ENCODE measurements around the gene ZP1. TPM values are rescaled to one million over a fixed set of nuclear protein-coding genes. Genes with fewer than 3 reads are reported as not detected.
A peak's percentile ranks its signal among the peaks of the same experiment; 100 is the strongest.

ZP1 gene
- total and polyA plus RNA-seq, 4 donors: not detected

DNA sequence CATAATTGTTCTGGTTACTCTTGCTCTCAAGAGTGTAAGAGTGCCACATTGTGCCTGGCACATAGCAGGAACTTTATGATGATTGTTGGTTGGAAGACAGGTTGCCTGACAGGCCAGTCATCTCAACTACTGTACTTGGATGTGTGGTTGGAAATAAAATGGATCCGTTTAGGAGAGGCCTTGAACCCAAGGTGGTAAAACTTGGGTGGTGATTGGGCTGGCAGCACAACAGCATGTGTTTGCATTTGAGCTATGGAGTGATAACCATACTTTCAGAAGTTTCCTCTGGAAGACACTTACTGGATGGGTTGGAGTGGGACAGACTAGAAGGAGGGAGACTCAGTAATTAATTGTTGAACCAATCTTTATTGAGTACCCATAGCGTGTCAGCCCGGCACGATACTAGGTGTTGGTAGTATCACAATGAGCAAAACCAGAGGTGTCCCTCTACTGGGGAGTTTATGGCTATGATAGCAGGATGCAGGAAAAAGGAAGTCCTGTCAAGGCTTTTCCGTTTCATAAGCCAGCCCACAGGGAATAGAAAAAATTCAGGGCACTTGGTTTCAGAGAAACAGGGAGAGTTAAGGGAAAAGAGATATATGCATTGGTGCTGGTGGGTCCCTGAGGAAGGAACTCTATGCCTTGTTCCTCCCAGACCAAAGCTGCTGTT, 43.5 kb downstream of the ZP1 start:
- 61% methylated on average over 5 of the region's 5 CpGs for WGBS
- Histone ChIP-seq H3K27ac (ENCODE audit: low read depth in 1 of 2, low read length in 2 of 2) (no peak overlapping the region), H3K36me3 (ENCODE audit: control insufficient read depth in 4 of 4, insufficient read depth in 3 of 4, low read depth in 1 of 4, low read length in 3 of 4) (no peaks in the 10 kb centered on the region), H3K9ac (ENCODE audit: low read depth in 1 of 2, low read length in 2 of 2) (no peak overlapping the region), H3K27me3 (ENCODE audit: control insufficient read depth in 4 of 4, insufficient read depth in 4 of 4, low read length in 3 of 4) (no peaks in the 10 kb centered on the region), H3K4me3 (ENCODE audit: low read depth in 1 of 3, low read length in 3 of 3) (no peak overlapping the region), H3K4me1 (ENCODE audit: control insufficient read depth in 4 of 4, insufficient read depth in 4 of 4, low read length in 3 of 4) (peaks cover 8 to 33% (median 16%) of the 10 kb centered on the region in 4 donors), H3K9me3 (ENCODE audit: control insufficient read depth in 4 of 4, low read length in 3 of 4) (no peaks in the 10 kb centered on the region)
- TF ChIP-seq YY1 (IDR thresholded peaks at IDR 0.05): no peak
- no peak for TF ChIP-seq RXRA (IDR thresholded peaks at IDR 0.05)
- no peak for TF ChIP-seq EGR1 (IDR thresholded peaks at IDR 0.05; ENCODE audit: low read depth in 2 of 2)
- no peak for TF ChIP-seq HNF4A (conservative IDR thresholded peaks at IDR 0.05)
- no peak for DNase-seq (ENCODE audit: low spot score)

DNA sequence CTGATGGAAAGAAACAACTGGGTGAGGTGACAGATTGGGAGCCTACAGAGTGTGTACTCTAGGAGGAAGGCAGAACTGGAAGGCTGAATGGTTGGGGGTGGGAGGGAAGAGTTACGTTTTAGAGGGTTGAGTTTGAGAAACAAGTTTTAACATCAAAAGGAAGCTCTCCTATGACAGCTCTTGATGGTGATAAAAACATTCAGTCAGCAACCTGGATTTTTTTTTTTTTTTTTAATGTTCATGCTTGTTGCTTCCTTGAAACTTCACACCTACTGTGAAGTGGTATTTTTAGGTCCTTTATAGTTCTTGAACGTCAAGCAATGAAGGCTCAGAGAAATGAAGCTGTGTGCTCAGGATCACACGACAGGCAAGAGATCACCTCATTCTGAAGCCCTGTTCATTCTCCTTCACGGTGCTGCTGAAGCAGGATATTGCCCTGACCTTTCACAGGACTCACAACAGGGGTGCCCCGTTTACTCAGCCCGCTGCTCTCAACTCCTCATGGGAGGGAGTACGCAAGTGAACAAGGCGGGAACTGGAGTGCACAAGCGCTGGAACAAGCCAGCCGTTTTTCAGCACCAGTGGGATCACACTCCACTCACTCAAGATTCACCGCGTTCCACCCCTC, 45.0 kb downstream of the ZP1 start:
- H3K4me1 ChIP-seq (ENCODE audit: control insufficient read depth in 4 of 4, insufficient read depth in 4 of 4, low read length in 3 of 4): peaks cover 6 to 24% (median 14%) of the 10 kb centered on the region in 4 donors
- no peak for TF ChIP-seq RAD21 (IDR thresholded peaks at IDR 0.05)
- WGBS: 70% methylated on average over 12 of the region's 12 CpGs
- no peaks in the 10 kb centered on the region for H3K9me3 ChIP-seq (ENCODE audit: control insufficient read depth in 4 of 4, low read length in 3 of 4)
- no peaks in the 10 kb centered on the region for H3K36me3 ChIP-seq (ENCODE audit: control insufficient read depth in 4 of 4, insufficient read depth in 3 of 4, low read depth in 1 of 4, low read length in 3 of 4)
- no peak for DNase-seq (ENCODE audit: low spot score)
- H3K4me3 ChIP-seq (ENCODE audit: low read depth in 1 of 3, low read length in 3 of 3): no peak overlapping the region
- H3K9ac ChIP-seq (ENCODE audit: low read depth in 1 of 2, low read length in 2 of 2): no peak overlapping the region
- H3K27me3 ChIP-seq (ENCODE audit: control insufficient read depth in 4 of 4, insufficient read depth in 4 of 4, low read length in 3 of 4): no peaks in the 10 kb centered on the region
- no peak overlapping the region for H3K27ac ChIP-seq (ENCODE audit: low read depth in 1 of 2, low read length in 2 of 2)

DNA sequence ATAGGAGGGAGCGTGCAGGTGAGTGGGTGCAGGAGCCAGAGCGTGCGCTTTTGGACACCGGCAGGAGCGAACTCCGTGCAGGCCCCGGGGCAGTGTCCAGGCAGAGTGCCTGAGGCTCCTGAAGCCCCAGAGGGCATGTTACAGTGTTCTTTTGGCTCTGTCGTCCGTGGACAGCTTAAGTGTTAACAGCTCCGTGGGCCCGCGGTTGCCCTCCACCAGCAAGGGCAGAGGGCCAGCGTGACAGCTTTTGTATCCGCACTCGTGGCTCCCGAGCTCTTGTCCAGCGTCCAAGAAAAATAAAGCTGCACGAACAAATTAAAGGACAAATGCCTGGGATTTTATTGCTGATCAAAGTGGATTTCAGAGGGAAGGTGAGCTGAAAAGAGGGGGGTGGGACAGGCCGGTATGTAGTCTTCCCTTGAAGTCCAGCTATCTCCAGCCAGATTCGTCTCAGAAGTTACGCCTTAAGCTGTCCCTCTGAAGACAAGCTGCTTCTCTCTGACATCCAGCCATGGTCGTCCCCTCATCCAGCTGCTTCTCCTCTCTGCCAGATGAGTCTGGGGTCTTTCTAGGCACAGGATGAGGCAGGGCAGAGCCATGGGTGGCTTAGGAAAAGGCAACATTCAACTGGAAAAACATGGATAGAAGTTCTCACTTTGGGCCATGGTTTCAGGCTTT, 45.6 kb downstream of the ZP1 start:
- H3K4me3 ChIP-seq (ENCODE audit: low read depth in 1 of 3, low read length in 3 of 3): peak overlapping the region in 1 of 3 donors; percentile 77
- H3K27ac ChIP-seq (ENCODE audit: low read depth in 1 of 2, low read length in 2 of 2): no peak overlapping the region
- H3K4me1 ChIP-seq (ENCODE audit: control insufficient read depth in 4 of 4, insufficient read depth in 4 of 4, low read length in 3 of 4): peaks cover 6 to 23% (median 14%) of the 10 kb centered on the region in 4 donors
- DNase-seq (ENCODE audit: low spot score): no peak
- peak overlapping the region in 1 of 2 donors; percentile 95 for H3K9ac ChIP-seq (ENCODE audit: low read depth in 1 of 2, low read length in 2 of 2)
- TF ChIP-seq, protein P1, sequence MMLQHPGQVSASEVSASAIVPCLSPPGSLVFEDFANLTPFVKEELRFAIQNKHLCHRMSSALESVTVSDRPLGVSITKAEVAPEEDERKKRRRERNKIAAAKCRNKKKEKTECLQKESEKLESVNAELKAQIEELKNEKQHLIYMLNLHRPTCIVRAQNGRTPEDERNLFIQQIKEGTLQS (IDR thresholded peaks at IDR 0.05): no peak
- TF ChIP-seq FOXA1 (IDR thresholded peaks at IDR 0.05) (no peak), TAF1 (conservative IDR thresholded peaks at IDR 0.05) (no peak), EGR1 (IDR thresholded peaks at IDR 0.05; ENCODE audit: low read depth in 2 of 2) (no peak), HNF4A (conservative IDR thresholded peaks at IDR 0.05) (no peak)
- no peaks in the 10 kb centered on the region for H3K9me3 ChIP-seq (ENCODE audit: control insufficient read depth in 4 of 4, low read length in 3 of 4)
- no peaks in the 10 kb centered on the region for H3K27me3 ChIP-seq (ENCODE audit: control insufficient read depth in 4 of 4, insufficient read depth in 4 of 4, low read length in 3 of 4)
- H3K36me3 ChIP-seq (ENCODE audit: control insufficient read depth in 4 of 4, insufficient read depth in 3 of 4, low read depth in 1 of 4, low read length in 3 of 4): no peaks in the 10 kb centered on the region
- WGBS: 67% methylated on average over 22 of the region's 22 CpGs

GRCh38 chr11:60913793-60914632, 46.7 kb downstream of the ZP1 start, which contains the start of gene TMEM109:
Gene TMEM109, plus strand, starts transcription at chr11:60914158. Its CDS starts 5,536 bp downstream, at chr11:60919694.
- WGBS: under 1% methylated on average over 70 of the region's 70 CpGs
- DNase-seq (ENCODE audit: low spot score): peak; percentile 84
- Histone ChIP-seq H3K4me1 (ENCODE audit: control insufficient read depth in 4 of 4, insufficient read depth in 4 of 4, low read length in 3 of 4) (peaks cover 6 to 23% (median 14%) of the 10 kb centered on the region in 4 donors), H3K27me3 (ENCODE audit: control insufficient read depth in 4 of 4, insufficient read depth in 4 of 4, low read length in 3 of 4) (no peaks in the 10 kb centered on the region), H3K9ac (ENCODE audit: low read depth in 1 of 2, low read length in 2 of 2) (peak within 1 kb of the TSS; percentile 95 to 97), H3K4me3 (ENCODE audit: low read depth in 1 of 3, low read length in 3 of 3) (peak within 1 kb of the TSS; percentile 64 to 92 (median 77)), H3K36me3 (ENCODE audit: control insufficient read depth in 4 of 4, insufficient read depth in 3 of 4, low read depth in 1 of 4, low read length in 3 of 4) (no peaks in the 10 kb centered on the region), H3K27ac (ENCODE audit: low read depth in 1 of 2, low read length in 2 of 2) (peak within 1 kb of the TSS; percentile 96 to 98), H3K9me3 (ENCODE audit: control insufficient read depth in 4 of 4, low read length in 3 of 4) (no peaks in the 10 kb centered on the region)
- TF ChIP-seq, protein P2, sequence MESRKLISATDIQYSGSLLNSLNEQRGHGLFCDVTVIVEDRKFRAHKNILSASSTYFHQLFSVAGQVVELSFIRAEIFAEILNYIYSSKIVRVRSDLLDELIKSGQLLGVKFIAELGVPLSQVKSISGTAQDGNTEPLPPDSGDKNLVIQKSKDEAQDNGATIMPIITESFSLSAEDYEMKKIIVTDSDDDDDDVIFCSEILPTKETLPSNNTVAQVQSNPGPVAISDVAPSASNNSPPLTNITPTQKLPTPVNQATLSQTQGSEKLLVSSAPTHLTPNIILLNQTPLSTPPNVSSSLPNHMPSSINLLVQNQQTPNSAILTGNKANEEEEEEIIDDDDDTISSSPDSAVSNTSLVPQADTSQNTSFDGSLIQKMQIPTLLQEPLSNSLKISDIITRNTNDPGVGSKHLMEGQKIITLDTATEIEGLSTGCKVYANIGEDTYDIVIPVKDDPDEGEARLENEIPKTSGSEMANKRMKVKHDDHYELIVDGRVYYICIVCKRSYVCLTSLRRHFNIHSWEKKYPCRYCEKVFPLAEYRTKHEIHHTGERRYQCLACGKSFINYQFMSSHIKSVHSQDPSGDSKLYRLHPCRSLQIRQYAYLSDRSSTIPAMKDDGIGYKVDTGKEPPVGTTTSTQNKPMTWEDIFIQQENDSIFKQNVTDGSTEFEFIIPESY (IDR thresholded peaks at IDR 0.05): no peak
- TF ChIP-seq RXRA (IDR thresholded peaks at IDR 0.05) (peak; percentile 14 to 21), HNF4A (conservative IDR thresholded peaks at IDR 0.05) (no peak), EGR1 (IDR thresholded peaks at IDR 0.05; ENCODE audit: low read depth in 2 of 2) (no peak), TAF1 (conservative IDR thresholded peaks at IDR 0.05) (peak; percentile 69), REST (IDR thresholded peaks at IDR 0.05) (peak; percentile 42)

All from liver (tissue), 9 donors.